HEK293 (cell line): ENCODE results near the gene HMCN2.
"Not testable (repeated sequence)": the region's sequence is repeated elsewhere in the genome, so short reads cannot be mapped to it uniquely, and the experiment has no call there.

Experiments
- CTCF ChIA-PET: fragments of 350-600 bp; formaldehyde crosslinking; extraction: SDS; loops from one replicate; lab custom pipeline; 2021; ENCODE audit warnings: antibody characterized with exemption; lab: Yijun Ruan, JAX
- POLR2A ChIA-PET: fragments of 300-600 bp; formaldehyde crosslinking; extraction: SDS; loops from one replicate; lab custom pipeline; 2020; ENCODE audit warnings: antibody characterized with exemption, inconsistent platforms; lab: Yijun Ruan, JAX
- H3K27ac ChIP-seq: fragments of 200-500 bp; sonication (Bioruptor generic); 2 replicates; pipeline ENCODE4 v1.5.1; 2014; ENCODE audit warnings: low read depth, low read length, control low read depth, inconsistent platforms; ENCODE audit errors: extremely low read depth
- H3K36me3 ChIP-seq, 2 experiments: fragments of 200-500 bp in 1 of 2; sonication (Bioruptor generic) in 1 of 2; 1 replicate in 1 of 2; 2 replicates in 1 of 2; pipeline ENCODE4 v1.5.1; 2014 to 2017; ENCODE audit warnings: inconsistent platforms in 2 of 2, low read length in 2 of 2; ENCODE audit not compliant: control insufficient read depth in 2 of 2, insufficient read depth in 1 of 2
- H3K4me1 ChIP-seq: fragments of 200-500 bp; sonication (Bioruptor generic); 2 replicates; pipeline ENCODE4 v1.5.1; 2014; ENCODE audit warnings: mild to moderate bottlenecking, low read length, inconsistent platforms; ENCODE audit not compliant: control insufficient read depth, insufficient read depth
- H3K4me3 ChIP-seq: 2 replicates; pipeline ENCODE4 v1.5.1; 2011; ENCODE audit warnings: low read depth, mild to moderate bottlenecking, control low read depth, low read length, moderate library complexity
- H3K9me3 ChIP-seq: fragments of 200-500 bp; sonication (Bioruptor generic); 2 replicates; pipeline ENCODE4 v1.5.1; 2014; ENCODE audit warnings: low read depth, low read length, inconsistent platforms; ENCODE audit not compliant: control insufficient read depth, insufficient read depth
- BCL11A ChIP-seq: fragments of 450-650 bp; formaldehyde crosslinking; IDR thresholded peaks from 2 replicates; pipeline ENCODE4 v1.5.1; 2016; ENCODE audit warnings: low read depth, missing biosample characterization, missing genetic modification characterization
- GLIS2 ChIP-seq: fragments of 450-650 bp; formaldehyde crosslinking; IDR thresholded peaks from 2 replicates; pipeline ENCODE4 v1.5.1; 2016; ENCODE audit warnings: missing biosample characterization, missing genetic modification characterization
- HOXD13 ChIP-seq: sonication (generic); formaldehyde crosslinking; IDR thresholded peaks from 2 replicates; pipeline ENCODE4 v1.8.0; 2022; ENCODE audit warnings: missing genetic modification reagents, borderline replicate concordance
- REST ChIP-seq: fragments of 450-650 bp; formaldehyde crosslinking; IDR thresholded peaks from 2 replicates; pipeline ENCODE4 v1.5.1; 2016; ENCODE audit warnings: missing biosample characterization, missing genetic modification characterization
- SETDB1 ChIP-seq: IDR thresholded peaks from one replicate; pipeline ENCODE4 v1.6.1; 2017; ENCODE audit warnings: mild to moderate bottlenecking, low read length, moderate library complexity, mixed read lengths; ENCODE audit not compliant: insufficient read length
- TSHZ1 ChIP-seq: fragments of 450-650 bp; formaldehyde crosslinking; IDR thresholded peaks from 2 replicates; pipeline ENCODE4 v1.5.1; 2016; ENCODE audit warnings: missing biosample characterization, missing genetic modification characterization, borderline replicate concordance
- YY2 ChIP-seq: fragments of 450-650 bp; formaldehyde crosslinking; IDR thresholded peaks from 2 replicates; pipeline ENCODE4 v1.5.1; 2016; ENCODE audit warnings: missing biosample characterization, missing genetic modification characterization
- ZBTB17 ChIP-seq: fragments of 450-650 bp; formaldehyde crosslinking; IDR thresholded peaks from 2 replicates; pipeline ENCODE4 v1.5.1; 2016; ENCODE audit warnings: missing biosample characterization, missing genetic modification characterization
- ZFP41 ChIP-seq: fragments of 450-650 bp; formaldehyde crosslinking; IDR thresholded peaks from 2 replicates; pipeline ENCODE4 v1.5.1; 2016; ENCODE audit warnings: missing biosample characterization, missing genetic modification characterization, borderline replicate concordance
- ZNF121 ChIP-seq: fragments of 450-650 bp; formaldehyde crosslinking; IDR thresholded peaks from 2 replicates; pipeline ENCODE4 v1.5.1; 2016; ENCODE audit warnings: missing biosample characterization, missing genetic modification characterization
- ZNF138 ChIP-seq: fragments of 450-650 bp; formaldehyde crosslinking; IDR thresholded peaks from 2 replicates; pipeline ENCODE4 v1.5.1; 2016; ENCODE audit warnings: missing biosample characterization, missing genetic modification characterization, borderline replicate concordance
- ZNF350 ChIP-seq: fragments of 450-650 bp; formaldehyde crosslinking; IDR thresholded peaks from 2 replicates; pipeline ENCODE4 v1.5.0; 2017; ENCODE audit warnings: missing biosample characterization, mild to moderate bottlenecking, missing genetic modification characterization
- ZNF354C ChIP-seq: fragments of 450-650 bp; formaldehyde crosslinking; IDR thresholded peaks from 2 replicates; pipeline ENCODE4 v1.5.1; 2016; ENCODE audit warnings: missing biosample characterization, missing genetic modification characterization, low read depth, borderline replicate concordance
- ZNF518A ChIP-seq: fragments of 450-650 bp; formaldehyde crosslinking; conservative IDR thresholded peaks from 2 replicates; pipeline ENCODE4 v1.5.1; 2016; ENCODE audit warnings: low read depth, missing biosample characterization, missing genetic modification characterization
- ZNF555 ChIP-seq: fragments of 450-650 bp; formaldehyde crosslinking; conservative IDR thresholded peaks from 2 replicates; pipeline ENCODE4 v1.5.1; 2017; ENCODE audit warnings: missing biosample characterization, mild to moderate bottlenecking, missing genetic modification characterization, inconsistent platforms
- ZNF670 ChIP-seq: fragments of 450-650 bp; formaldehyde crosslinking; IDR thresholded peaks from 2 replicates; pipeline ENCODE4 v1.5.1; 2016; ENCODE audit warnings: missing biosample characterization, missing genetic modification characterization, low read depth
- ZSCAN18 ChIP-seq: fragments of 450-650 bp; formaldehyde crosslinking; IDR thresholded peaks from 2 replicates; pipeline ENCODE4 v1.5.1; 2016; ENCODE audit warnings: missing biosample characterization, missing genetic modification characterization

The HMCN2 gene

GRCh38 chr9:130256644-130257043 lies 8.9 kb upstream of the HMCN2 start:
- TF ChIP-seq ZNF354C (tag by site-specific recombination), result no peak
- CTCF ChIA-PET, result interaction anchor here (1.2 to 1.6 kb wide), 3 partner anchors 8 to 149 kb away, joined by 4 to 5 read pairs (median 4); no protein-coding TSS in a partner anchor
- no peak overlapping the region for H3K27ac ChIP-seq
- no peaks in the 10 kb centered on the region for H3K9me3 ChIP-seq
- no peaks in the 10 kb centered on the region for H3K36me3 ChIP-seq
- POLR2A ChIA-PET, result no interaction called here
- no peak overlapping the region for H3K4me3 ChIP-seq
- H3K4me1 ChIP-seq, result no peaks in the 10 kb centered on the region

- not testable (repeated sequence) for H3K36me3 ChIP-seq, H3K9me3 ChIP-seq, H3K27ac ChIP-seq, H3K4me1 ChIP-seq, H3K4me3 ChIP-seq
- CTCF ChIA-PET, result interaction anchor here (0.7 to 2.7 kb wide), 5 partner anchors 12 to 225 kb away, joined by 3 to 17 read pairs (median 4); no protein-coding TSS in a partner anchor
- POLR2A ChIA-PET, result interaction anchor here (0.6 kb wide), 1 partner anchor 18 kb away, joined by 4 read pairs; no protein-coding TSS in a partner anchor
These were observed 7.4 kb upstream of the HMCN2 start for GRCh38 chr9:130258137-130258536.

- ChIA-PET CTCF (interaction anchor here (0.6 to 2.7 kb wide), 5 partner anchors 9 to 22 kb away, joined by 3 to 17 read pairs (median 7); no protein-coding TSS in a partner anchor), POLR2A (interaction anchor here (0.6 kb wide), 1 partner anchor 17 kb away, joined by 4 read pairs; no protein-coding TSS in a partner anchor)
- no peak overlapping the region for H3K4me3 ChIP-seq
- no peak overlapping the region for H3K27ac ChIP-seq
- H3K9me3 ChIP-seq, result no peaks in the 10 kb centered on the region
- H3K4me1 ChIP-seq, result no peaks in the 10 kb centered on the region
- no peaks in the 10 kb centered on the region for H3K36me3 ChIP-seq
- no peak for TF ChIP-seq ZNF138 (tag by site-specific recombination)
- no peak for TF ChIP-seq TSHZ1 (tag by site-specific recombination)
- no peak for TF ChIP-seq GLIS2
- no peak for TF ChIP-seq ZNF518A (tag by site-specific recombination)
- TF ChIP-seq ZBTB17 (tag by site-specific recombination), result no peak
- no peak for TF ChIP-seq SETDB1
- no peak for TF ChIP-seq REST
- no peak for TF ChIP-seq HOXD13 (CRISPR knock-in tag)
- TF ChIP-seq ZNF121, result no peak
- TF ChIP-seq YY2 (tag by site-specific recombination), result no peak
- TF ChIP-seq ZFP41 (tag by site-specific recombination), result no peak
- no peak for TF ChIP-seq BCL11A
- no peak for TF ChIP-seq ZNF555 (tag by site-specific recombination)
- TF ChIP-seq ZNF350 (tag by site-specific recombination), result no peak
- no peak for TF ChIP-seq ZNF670 (tag by site-specific recombination)
- no peak for TF ChIP-seq ZSCAN18
These were observed 6.5 kb upstream of the HMCN2 start for GRCh38 chr9:130259044-130259443.
